Lower lobe of right lung (tissue), 2 donors: ENCODE results near the gene CKAP4. TPM values are rescaled to one million over a fixed set of nuclear protein-coding genes. Genes with fewer than 3 reads are reported as not detected.
A peak's percentile ranks its signal among the peaks of the same experiment; 100 is the strongest.

ENCODE experiments used
- ATAC-seq, 2 donors: fragments of 200-7000 bp; cut with Tn5 transposase; one replicate each; pipeline ENCODE4 v1.9.1; 2020 to 2022; ENCODE audit warnings: mild to moderate bottlenecking in 2 of 2, moderate library complexity in 2 of 2
- DNase-seq: peaks from one replicate; pipeline ENCODE4 v3.0.0-alpha.2; 2020
- H3K27ac ChIP-seq: fragments of 200-600 bp; one replicate; pipeline ENCODE4 v1.8.0; 2022
- H3K27me3 ChIP-seq: fragments of 200-600 bp; one replicate; pipeline ENCODE4 v1.8.0; 2022; ENCODE audit warnings: low read depth
- H3K36me3 ChIP-seq: fragments of 200-600 bp; one replicate; pipeline ENCODE4 v1.8.0; 2022; ENCODE audit warnings: mild to moderate bottlenecking
- H3K4me1 ChIP-seq: fragments of 200-600 bp; one replicate; pipeline ENCODE4 v1.8.0; 2022
- H3K4me3 ChIP-seq: fragments of 200-600 bp; one replicate; pipeline ENCODE4 v1.8.0; 2022; ENCODE audit warnings: mild to moderate bottlenecking
- H3K9me3 ChIP-seq: fragments of 200-600 bp; one replicate; pipeline ENCODE4 v1.8.0; 2022
- CTCF ChIP-seq: fragments of 200-600 bp; IDR thresholded peaks from one replicate; pipeline ENCODE4 v1.8.0; 2022; ENCODE audit warnings: antibody characterized with exemption, mild to moderate bottlenecking
- intact Hi-C: fragments of 100-400 bp; cut with DNase I; formaldehyde crosslinking; loops from one replicate; pipeline ENCODE4 v1.11.0; 2022
- total RNA-seq: library from RNA; stranded (reverse); fragmentation: NEBNext Ultra II Directional; extraction: Animal tissue kit (Norgen Biotek cat#: 25700); gene quantifications from one replicate; pipeline ENCODE4 v1.2.1, GENCODE V29; 2021
- donor health status: DM: no; HTN: yes; CAD: no; lungs with severe emphysema.

The CKAP4 gene
- total RNA-seq, 1 donor from 2014 or later = 32.2 TPM

DNA sequence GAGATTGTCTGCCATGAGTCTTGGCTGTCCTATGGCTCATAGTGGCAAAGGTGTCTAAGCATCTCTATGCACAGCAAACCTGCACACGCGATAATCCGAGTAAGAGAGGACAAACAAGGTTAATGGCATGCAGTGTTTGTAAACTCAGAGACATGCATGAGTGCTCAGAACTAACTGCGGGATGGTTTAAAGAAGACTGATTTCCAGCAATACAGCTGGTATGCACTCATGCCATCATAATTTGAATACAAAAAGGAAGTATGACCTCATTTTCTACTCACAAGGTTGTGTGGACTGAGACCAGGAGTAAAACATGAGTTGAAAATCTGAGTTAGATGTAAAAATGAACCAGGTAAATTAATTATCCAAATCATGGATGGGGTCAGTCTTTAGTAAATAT lies 38.2 kb upstream of the CKAP4 start:
- H3K27ac ChIP-seq = no peak overlapping the region
- H3K36me3 ChIP-seq = no peaks in the 10 kb centered on the region
- DNase-seq (no peak), ATAC-seq (no peak)
- H3K4me3 ChIP-seq = no peak overlapping the region
- H3K4me1 ChIP-seq = no peaks in the 10 kb centered on the region
- H3K27me3 ChIP-seq = no peaks in the 10 kb centered on the region
- no peaks in the 10 kb centered on the region for H3K9me3 ChIP-seq
- intact Hi-C loops = no loop called here
- no peak for TF ChIP-seq CTCF

GRCh38 chr12:106284358-106285105 lies 36.7 kb upstream of the CKAP4 start:
- H3K9me3 ChIP-seq = no peaks in the 10 kb centered on the region
- no peak for TF ChIP-seq CTCF
- H3K4me1 ChIP-seq = no peaks in the 10 kb centered on the region
- ATAC-seq (no peak), DNase-seq (no peak)
- H3K27ac ChIP-seq = no peak overlapping the region
- no peaks in the 10 kb centered on the region for H3K36me3 ChIP-seq
- H3K27me3 ChIP-seq = no peaks in the 10 kb centered on the region
- intact Hi-C loops = loop anchor here (5.0 kb wide), 1 partner anchor 57 kb away; no protein-coding TSS in a partner anchor
- no peak overlapping the region for H3K4me3 ChIP-seq

- no peak overlapping the region for H3K4me3 ChIP-seq
- peak; percentile 90 to 93 for ATAC-seq
- TF ChIP-seq CTCF = peak; percentile 72
- no peaks in the 10 kb centered on the region for H3K9me3 ChIP-seq
- H3K36me3 ChIP-seq = no peaks in the 10 kb centered on the region
- intact Hi-C loops = loop anchor here (5.0 kb wide), 1 partner anchor 55 kb away; no protein-coding TSS in a partner anchor
- H3K27me3 ChIP-seq = no peaks in the 10 kb centered on the region
- no peaks in the 10 kb centered on the region for H3K4me1 ChIP-seq
- no peak overlapping the region for H3K27ac ChIP-seq
- peak; percentile 63 for DNase-seq
Observed at GRCh38 chr12:106282457-106283097, 34.8 kb upstream of the CKAP4 start.

- intact Hi-C loops = loop anchor here (5.0 kb wide), 1 partner anchor 55 kb away; no protein-coding TSS in a partner anchor
- Histone ChIP-seq H3K27ac (no peak overlapping the region), H3K27me3 (no peaks in the 10 kb centered on the region), H3K9me3 (no peaks in the 10 kb centered on the region), H3K36me3 (no peaks in the 10 kb centered on the region), H3K4me3 (no peak overlapping the region), H3K4me1 (no peaks in the 10 kb centered on the region)
- peak; percentile 39 to 44 for ATAC-seq
- no peak for TF ChIP-seq CTCF
- DNase-seq = no peak
Observed at GRCh38 chr12:106281804-106282203, 34.0 kb upstream of the CKAP4 start.

DNA sequence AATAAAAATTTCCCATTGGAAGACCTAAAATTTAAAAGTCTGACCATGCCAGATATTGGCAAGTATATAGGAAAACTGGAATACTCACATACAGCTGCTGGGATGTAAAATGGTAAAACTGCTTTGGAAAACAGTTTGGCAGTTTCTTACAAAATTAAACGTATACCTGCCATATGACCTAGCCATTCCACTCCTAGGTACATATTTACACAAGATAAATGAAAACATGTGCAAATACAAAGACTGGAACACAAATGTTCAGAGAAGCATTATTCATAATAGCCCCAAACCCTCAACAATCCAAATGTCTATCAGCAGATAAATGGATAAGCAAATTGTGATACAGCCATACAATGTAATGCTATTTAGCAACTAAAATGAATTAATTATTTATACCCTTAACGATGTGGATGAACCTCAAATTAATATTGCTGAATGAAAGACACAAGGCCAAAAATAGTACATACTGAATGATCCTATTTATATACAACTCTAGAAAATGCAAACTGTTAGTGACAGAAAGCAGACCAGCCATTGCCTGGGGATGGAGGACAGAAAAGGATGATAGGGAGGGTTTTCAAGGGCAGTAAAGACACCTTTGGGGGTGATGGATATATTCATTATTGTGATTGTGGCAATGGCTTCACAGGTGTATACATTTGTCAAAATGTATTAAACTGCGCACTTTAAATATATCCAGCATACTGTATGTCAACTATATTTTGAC lies 33.4 kb upstream of the CKAP4 start:
- Histone ChIP-seq H3K27me3 (no peaks in the 10 kb centered on the region), H3K4me3 (no peak overlapping the region), H3K27ac (no peak overlapping the region), H3K36me3 (no peaks in the 10 kb centered on the region), H3K9me3 (no peaks in the 10 kb centered on the region), H3K4me1 (no peaks in the 10 kb centered on the region)
- ATAC-seq = no peak
- intact Hi-C loops = loop anchor here (5.0 kb wide), 1 partner anchor 54 kb away; no protein-coding TSS in a partner anchor
- DNase-seq = no peak
- no peak for TF ChIP-seq CTCF
